Neural crest cell (in vitro differentiated cells): ENCODE data around the gene CASTOR1. TPM values are rescaled to one million over a fixed set of nuclear protein-coding genes. Genes with fewer than 3 reads are reported as not detected.

ENCODE experiments used
- DNase-seq: peaks from one replicate; pipeline ENCODE4 v3.0.0; 2021; ENCODE audit warnings: low read depth, mixed read lengths, low spot score
- H3K27ac Mint-ChIP-seq: one replicate; pipeline ENCODE4 v1.8.0; 2021; ENCODE audit warnings: mild to moderate bottlenecking, mixed read lengths; ENCODE audit not compliant: unreplicated experiment
- H3K27me3 Mint-ChIP-seq: 2 replicates; pipeline ENCODE4 v1.8.0; 2021; ENCODE audit warnings: low read depth, mild to moderate bottlenecking, mixed read lengths
- H3K36me3 Mint-ChIP-seq: 2 replicates; pipeline ENCODE4 v1.8.0; 2021; ENCODE audit warnings: low read depth, mild to moderate bottlenecking, mixed read lengths
- H3K4me1 Mint-ChIP-seq: 2 replicates; pipeline ENCODE4 v1.8.0; 2021; ENCODE audit warnings: mixed read lengths
- H3K4me3 Mint-ChIP-seq: one replicate; pipeline ENCODE4 v1.8.0; 2021; ENCODE audit warnings: mild to moderate bottlenecking, mixed read lengths
- H3K9me3 Mint-ChIP-seq: 2 replicates; pipeline ENCODE4 v1.8.0; 2021; ENCODE audit warnings: mixed read lengths
- CTCF ChIP-seq: fragments of 200-600 bp; sonication (generic); conservative IDR thresholded peaks from 2 replicates; pipeline ENCODE4 v1.5.0; 2021; ENCODE audit warnings: antibody characterized with exemption, mild to moderate bottlenecking
- total RNA-seq: library from RNA; stranded (reverse); gene quantifications from 2 replicates; pipeline ENCODE4 v1.2.1, GENCODE V29; 2021

CASTOR1 gene
- total RNA-seq, 1 donor from 2014 or later: 6.2 TPM

DNA sequence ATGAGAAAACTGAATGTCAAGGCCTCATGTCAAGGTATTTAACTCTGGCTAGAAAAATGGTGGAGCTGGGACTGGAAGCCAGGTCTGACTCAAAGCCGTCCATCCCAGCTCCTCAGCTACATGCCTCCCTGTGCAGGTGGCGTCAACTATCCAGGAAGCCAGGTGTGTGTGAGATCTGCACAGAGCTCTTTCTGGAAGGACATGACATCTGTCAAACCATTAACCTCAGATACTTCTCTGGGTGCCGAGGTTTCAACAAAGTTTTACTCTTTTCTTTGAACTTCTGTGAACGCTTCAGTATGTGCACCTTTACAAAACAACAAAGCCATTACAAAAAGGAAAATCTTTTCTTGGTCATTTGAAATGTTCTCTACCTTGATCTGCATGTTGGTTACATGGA lies 7.0 kb upstream of the CASTOR1 start:
- no peak for DNase-seq
- Mint-ChIP-seq H3K4me1 (no peaks in the 10 kb centered on the region), H3K27me3 (no peaks in the 10 kb centered on the region), H3K36me3 (no peaks in the 10 kb centered on the region), H3K4me3 (no peak overlapping the region), H3K9me3 (no peaks in the 10 kb centered on the region), H3K27ac (no peak overlapping the region)
- no peak for TF ChIP-seq CTCF

DNA sequence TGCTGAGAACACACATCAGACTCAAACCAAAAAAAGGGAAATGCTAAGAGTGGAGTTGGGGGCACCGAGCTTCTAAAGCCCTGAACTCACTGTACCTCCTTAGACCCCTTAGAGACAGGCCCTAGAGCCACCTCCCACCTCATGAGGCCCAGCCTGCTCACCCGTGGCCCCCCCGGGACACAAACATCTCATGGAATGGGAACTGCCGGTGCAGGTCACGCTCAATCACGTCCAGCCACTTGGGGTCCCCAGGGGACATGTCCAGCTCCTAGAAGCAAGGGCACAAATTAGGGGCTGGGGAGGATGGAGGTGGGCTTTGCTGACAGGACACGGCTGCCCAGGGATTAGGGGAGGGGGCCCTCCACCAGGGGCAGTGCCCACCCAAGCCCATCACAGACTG lies 6.3 kb upstream of the CASTOR1 start:
- no peak for TF ChIP-seq CTCF
- no peaks in the 10 kb centered on the region for H3K9me3 Mint-ChIP-seq
- no peak for DNase-seq
- no peaks in the 10 kb centered on the region for H3K4me1 Mint-ChIP-seq
- no peak overlapping the region for H3K27ac Mint-ChIP-seq
- H3K27me3 Mint-ChIP-seq: no peaks in the 10 kb centered on the region
- H3K4me3 Mint-ChIP-seq: no peak overlapping the region
- H3K36me3 Mint-ChIP-seq: no peaks in the 10 kb centered on the region

GRCh38 chr22:30294830-30295229 lies 5.5 kb upstream of the CASTOR1 start:
- Mint-ChIP-seq H3K4me1 (peaks cover 4% of the 10 kb centered on the region), H3K36me3 (no peaks in the 10 kb centered on the region), H3K4me3 (no peak overlapping the region), H3K27ac (no peak overlapping the region), H3K27me3 (no peaks in the 10 kb centered on the region), H3K9me3 (no peaks in the 10 kb centered on the region)
- no peak for TF ChIP-seq CTCF
- no peak for DNase-seq

DNA sequence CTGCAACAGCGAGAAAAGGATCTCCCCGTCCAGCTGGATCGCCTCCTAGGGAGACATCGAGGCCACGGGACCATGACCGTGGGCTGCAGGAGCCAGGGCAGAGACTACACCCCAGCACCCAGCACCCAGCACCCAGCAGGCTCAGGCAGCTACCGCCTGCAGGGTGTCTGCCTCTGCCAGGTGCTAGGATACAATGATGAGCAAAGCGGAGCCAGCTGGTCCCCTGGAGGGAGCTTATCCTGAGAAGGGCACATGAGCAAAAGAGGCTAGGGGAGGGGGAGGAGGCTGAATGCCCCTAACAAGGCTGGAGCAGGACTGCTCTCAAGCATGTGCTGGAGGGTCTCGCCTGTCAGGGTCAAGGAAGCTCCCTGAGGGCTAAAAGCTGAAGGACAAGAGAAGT lies 4.8 kb upstream of the CASTOR1 start:
- Mint-ChIP-seq H3K36me3 (no peaks in the 10 kb centered on the region), H3K4me3 (no peak overlapping the region), H3K27me3 (no peaks in the 10 kb centered on the region), H3K27ac (peak overlapping the region; percentile 43), H3K4me1 (peaks cover 6% of the 10 kb centered on the region), H3K9me3 (no peaks in the 10 kb centered on the region)
- no peak for DNase-seq
- no peak for TF ChIP-seq CTCF

DNA sequence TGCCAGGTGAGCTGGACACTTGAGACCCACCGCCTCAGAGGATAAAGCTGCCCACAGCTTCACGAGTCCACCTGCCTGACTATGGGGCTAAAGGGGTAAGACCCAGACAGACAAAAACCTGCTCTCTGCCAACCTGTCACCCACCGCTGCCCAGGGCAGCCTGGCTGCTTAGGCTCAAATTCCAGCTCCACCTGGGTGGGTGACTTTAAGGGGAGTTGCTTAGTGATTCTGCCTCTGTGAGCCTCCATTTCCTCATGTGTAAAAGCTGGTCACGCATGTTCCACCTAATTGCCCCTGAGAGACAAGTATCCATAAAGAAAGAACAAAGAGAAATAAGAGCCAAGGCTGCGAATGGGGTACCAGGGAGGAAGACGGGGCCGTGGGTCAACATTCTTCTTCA lies 3.7 kb upstream of the CASTOR1 start:
- Mint-ChIP-seq H3K27me3 (peaks cover 3% of the 10 kb centered on the region), H3K9me3 (no peaks in the 10 kb centered on the region), H3K36me3 (no peaks in the 10 kb centered on the region), H3K4me3 (no peak overlapping the region), H3K4me1 (peaks cover 12% of the 10 kb centered on the region), H3K27ac (no peak overlapping the region)
- TF ChIP-seq CTCF: no peak
- no peak for DNase-seq
